ENCODE data around the gene MOG. TPM values are rescaled to one million over a fixed set of nuclear protein-coding genes. Genes with fewer than 3 reads are reported as not detected.

MOG gene
- total and polyA plus RNA-seq, 2 experiments from 2014 or later: not detected

GRCh38 chr6:29685718-29686326 lies 28.9 kb downstream of the MOG start:
- TF ChIP-seq EZH2 (IDR thresholded peaks at IDR 0.05; ENCODE audit: insufficient read depth, poor library complexity, severe bottlenecking) (no peak), EZH2phosphoT487 (IDR thresholded peaks at IDR 0.05; ENCODE audit: insufficient read depth, low read depth) (no peak)
- H3K36me3 ChIP-seq (ENCODE audit: low read depth): no peaks in the 10 kb centered on the region
- H3K9ac ChIP-seq: no peak overlapping the region
- 45 to 50% methylated on average over 15 of the region's 15 CpGs for WGBS, 2 experiments (ENCODE audit: low coverage in 1 of 2, low lambda C conversion rate in 2 of 2, missing lambda C conversion rate in 2 of 2)
- H3K79me2 ChIP-seq (ENCODE audit: insufficient read depth): no peaks in the 10 kb centered on the region
- no peaks in the 10 kb centered on the region for H3F3A ChIP-seq (ENCODE audit: insufficient read depth)
- no peaks in the 10 kb centered on the region for H4K20me1 ChIP-seq (ENCODE audit: insufficient read depth)
- no peak overlapping the region for H3K4me3 ChIP-seq
- H2AFZ ChIP-seq: no peak overlapping the region
- in situ Hi-C loops (cut with MboI): no loop called here
- H3K9me3 ChIP-seq (ENCODE audit: low read depth): no peaks in the 10 kb centered on the region
- no peak overlapping the region for H3K4me2 ChIP-seq (ENCODE audit: unreplicated experiment)
- no peak for DNase-seq
- peaks cover 5% of the 10 kb centered on the region; the same call in 1 of the 2 replicates for H3K27me3 ChIP-seq (replicated peaks; ENCODE audit: insufficient read depth)
- H3K27ac ChIP-seq: no peak overlapping the region
- H3K9me2 ChIP-seq (ENCODE audit: insufficient read depth): no peaks in the 10 kb centered on the region
- no peaks in the 10 kb centered on the region for H3K4me1 ChIP-seq (ENCODE audit: insufficient read depth)

- Histone ChIP-seq H3K4me1 (ENCODE audit: insufficient read depth) (no peaks in the 10 kb centered on the region), H3K27ac (no peak overlapping the region), H3K9ac (no peak overlapping the region), H3K4me3 (no peak overlapping the region), H3K9me3 (ENCODE audit: low read depth) (no peaks in the 10 kb centered on the region), H2AFZ (no peak overlapping the region), H4K20me1 (ENCODE audit: insufficient read depth) (no peaks in the 10 kb centered on the region), H3K36me3 (ENCODE audit: low read depth) (no peaks in the 10 kb centered on the region), H3K27me3 (replicated peaks; ENCODE audit: insufficient read depth) (no peaks in the 10 kb centered on the region), H3K4me2 (ENCODE audit: unreplicated experiment) (no peak overlapping the region), H3K9me2 (ENCODE audit: insufficient read depth) (no peaks in the 10 kb centered on the region), H3K79me2 (ENCODE audit: insufficient read depth) (no peaks in the 10 kb centered on the region), H3F3A (ENCODE audit: insufficient read depth) (no peaks in the 10 kb centered on the region)
- in situ Hi-C loops (cut with MboI): no loop called here
- no peak for DNase-seq
- no peak for TF ChIP-seq EZH2 (IDR thresholded peaks at IDR 0.05; ENCODE audit: insufficient read depth, poor library complexity, severe bottlenecking)
- no peak for TF ChIP-seq EZH2phosphoT487 (IDR thresholded peaks at IDR 0.05; ENCODE audit: insufficient read depth, low read depth)
- 33 to 36% methylated on average over 3 of the region's 3 CpGs for WGBS, 2 experiments (ENCODE audit: low coverage in 1 of 2, low lambda C conversion rate in 2 of 2, missing lambda C conversion rate in 2 of 2)
These were observed 37.7 kb downstream of the MOG start for GRCh38 chr6:29694637-29695036.

- 34 to 46% methylated on average over 10 of the region's 10 CpGs for WGBS, 2 experiments (ENCODE audit: low coverage in 1 of 2, low lambda C conversion rate in 2 of 2, missing lambda C conversion rate in 2 of 2)
- H3K79me2 ChIP-seq (ENCODE audit: insufficient read depth): no peaks in the 10 kb centered on the region
- no peak overlapping the region for H3K27ac ChIP-seq
- peak; percentile 44 for DNase-seq
- H3K4me2 ChIP-seq (ENCODE audit: unreplicated experiment): no peak overlapping the region
- no peak overlapping the region for H3K4me3 ChIP-seq
- in situ Hi-C loops (cut with MboI): no loop called here
- no peaks in the 10 kb centered on the region for H3F3A ChIP-seq (ENCODE audit: insufficient read depth)
- no peaks in the 10 kb centered on the region for H3K4me1 ChIP-seq (ENCODE audit: insufficient read depth)
- no peak overlapping the region for H2AFZ ChIP-seq
- no peaks in the 10 kb centered on the region for H3K36me3 ChIP-seq (ENCODE audit: low read depth)
- no peak overlapping the region for H3K9ac ChIP-seq
- H3K27me3 ChIP-seq (replicated peaks; ENCODE audit: insufficient read depth): no peaks in the 10 kb centered on the region
- H3K9me3 ChIP-seq (ENCODE audit: low read depth): no peaks in the 10 kb centered on the region
- H4K20me1 ChIP-seq (ENCODE audit: insufficient read depth): no peaks in the 10 kb centered on the region
- TF ChIP-seq EZH2 (IDR thresholded peaks at IDR 0.05; ENCODE audit: insufficient read depth, poor library complexity, severe bottlenecking) (no peak), EZH2phosphoT487 (IDR thresholded peaks at IDR 0.05; ENCODE audit: insufficient read depth, low read depth) (no peak)
- no peaks in the 10 kb centered on the region for H3K9me2 ChIP-seq (ENCODE audit: insufficient read depth)
These were observed 39.5 kb downstream of the MOG start for GRCh38 chr6:29696147-29697125.

DNA sequence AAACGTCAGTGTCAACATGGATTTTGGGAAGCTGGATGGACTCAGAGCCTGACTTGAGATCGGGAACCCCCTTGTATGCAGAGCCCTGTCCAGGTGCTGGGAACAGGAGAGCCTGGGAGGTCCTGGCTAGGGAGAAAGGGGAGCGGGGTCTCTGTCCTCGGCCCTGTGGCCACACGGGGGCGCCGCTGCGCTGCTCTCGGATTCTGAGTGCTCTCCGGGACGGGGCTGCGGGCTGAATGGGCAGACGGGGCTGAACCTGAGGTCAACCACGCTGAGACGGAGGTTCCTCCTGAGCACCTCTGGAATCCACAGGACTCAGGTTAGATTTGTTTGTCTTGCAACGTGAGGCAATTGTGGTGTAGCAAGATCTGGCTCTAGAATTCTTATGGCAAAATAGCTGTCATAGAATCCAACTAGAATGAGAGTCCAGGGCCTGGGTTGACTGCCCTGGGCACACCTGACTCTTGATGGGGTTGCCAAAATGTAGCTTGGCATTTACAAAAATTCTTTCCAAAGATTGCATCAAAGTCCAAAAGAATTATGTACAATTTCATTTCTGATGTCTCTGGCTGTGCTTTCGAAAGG lies 45.7 kb downstream of the MOG start:
- Histone ChIP-seq H3K27me3 (replicated peaks; ENCODE audit: insufficient read depth) (peaks cover 11% of the 10 kb centered on the region), H3K4me1 (ENCODE audit: insufficient read depth) (no peaks in the 10 kb centered on the region), H2AFZ (no peak overlapping the region), H3K4me2 (ENCODE audit: unreplicated experiment) (no peak overlapping the region), H3K4me3 (no peak overlapping the region), H4K20me1 (ENCODE audit: insufficient read depth) (no peaks in the 10 kb centered on the region), H3K9me2 (ENCODE audit: insufficient read depth) (no peaks in the 10 kb centered on the region), H3K9ac (no peak overlapping the region), H3K36me3 (ENCODE audit: low read depth) (no peaks in the 10 kb centered on the region), H3K79me2 (ENCODE audit: insufficient read depth) (no peaks in the 10 kb centered on the region), H3F3A (ENCODE audit: insufficient read depth) (no peaks in the 10 kb centered on the region), H3K9me3 (ENCODE audit: low read depth) (no peaks in the 10 kb centered on the region), H3K27ac (no peak overlapping the region)
- peak; percentile 45 for DNase-seq
- TF ChIP-seq EZH2phosphoT487 (IDR thresholded peaks at IDR 0.05; ENCODE audit: insufficient read depth, low read depth) (no peak), EZH2 (IDR thresholded peaks at IDR 0.05; ENCODE audit: insufficient read depth, poor library complexity, severe bottlenecking) (no peak)
- in situ Hi-C loops (cut with MboI): no loop called here
- WGBS, 2 experiments (ENCODE audit: low coverage in 1 of 2, low lambda C conversion rate in 2 of 2, missing lambda C conversion rate in 2 of 2): 12% methylated on average over 17 of the region's 17 CpGs
